ENCODE results near the gene R3HDM2. TPM values are rescaled to one million over a fixed set of nuclear protein-coding genes. Genes with fewer than 3 reads are reported as not detected.
"Not testable (repeated sequence)": the region's sequence is repeated elsewhere in the genome, so short reads cannot be mapped to it uniquely, and the experiment has no call there.

R3HDM2 gene
- total RNA-seq, 4 donors from 2014 or later = 43.4 to 97.6 (median 65.1) TPM

- Histone ChIP-seq H3K9me3 (no peaks in the 10 kb centered on the region), H3K4me3 (no peak overlapping the region), H3K4me1 (no peaks in the 10 kb centered on the region), H3K27ac (no peak overlapping the region), H3K27me3 (no peaks in the 10 kb centered on the region), H3K36me3 (no peaks in the 10 kb centered on the region)
- WGBS = 65% methylated on average over 5 of the region's 5 CpGs
- TF ChIP-seq POLR2A (IDR thresholded peaks at IDR 0.05) (no peak), EP300 (IDR thresholded peaks at IDR 0.05) (no peak), POLR2AphosphoS5 (IDR thresholded peaks at IDR 0.05) (no peak), CTCF (IDR thresholded peaks at IDR 0.05) (no peak)
- no peak for DNase-seq (ENCODE audit: low spot score in 2 of 2)
Measured at GRCh38 chr12:57444744-57445143, 13.9 kb upstream of the R3HDM2 start.

GRCh38 chr12:57444337-57444736 lies 13.5 kb upstream of the R3HDM2 start:
- WGBS = 80% methylated on average over 6 of the region's 6 CpGs
- not testable (repeated sequence) for H3K27ac ChIP-seq; DNase-seq (ENCODE audit: low spot score in 2 of 2); H3K27me3 ChIP-seq; H3K4me1 ChIP-seq; H3K4me3 ChIP-seq; H3K36me3 ChIP-seq; H3K9me3 ChIP-seq

- H3K27ac ChIP-seq = no peak overlapping the region
- no peak overlapping the region for H3K4me3 ChIP-seq
- TF ChIP-seq CTCF (IDR thresholded peaks at IDR 0.05) (no peak), EP300 (IDR thresholded peaks at IDR 0.05) (no peak), POLR2AphosphoS5 (IDR thresholded peaks at IDR 0.05) (no peak), POLR2A (IDR thresholded peaks at IDR 0.05) (no peak)
- 25% methylated on average over 1 of the region's 1 CpG for WGBS
- no peaks in the 10 kb centered on the region for H3K36me3 ChIP-seq
- H3K4me1 ChIP-seq = no peaks in the 10 kb centered on the region
- no peaks in the 10 kb centered on the region for H3K9me3 ChIP-seq
- DNase-seq (ENCODE audit: low spot score in 2 of 2) = no peak
- H3K27me3 ChIP-seq = no peaks in the 10 kb centered on the region
Measured at GRCh38 chr12:57441846-57442427, 11.1 kb upstream of the R3HDM2 start.

GRCh38 chr12:57441393-57441792 lies 10.6 kb upstream of the R3HDM2 start:
- H3K4me3 ChIP-seq; H3K27ac ChIP-seq; DNase-seq (ENCODE audit: low spot score in 2 of 2); H3K36me3 ChIP-seq; H3K27me3 ChIP-seq; H3K4me1 ChIP-seq; H3K9me3 ChIP-seq: not testable (repeated sequence)
- 86% methylated on average over 2 of the region's 2 CpGs for WGBS

- Histone ChIP-seq H3K4me1 (no peaks in the 10 kb centered on the region), H3K4me3 (no peak overlapping the region), H3K9me3 (no peaks in the 10 kb centered on the region), H3K36me3 (no peaks in the 10 kb centered on the region), H3K27me3 (no peaks in the 10 kb centered on the region), H3K27ac (no peak overlapping the region)
- no peak for TF ChIP-seq EP300 (IDR thresholded peaks at IDR 0.05)
- TF ChIP-seq CTCF (IDR thresholded peaks at IDR 0.05) = no peak
- no peak for TF ChIP-seq POLR2AphosphoS5 (IDR thresholded peaks at IDR 0.05)
- no peak for TF ChIP-seq POLR2A (IDR thresholded peaks at IDR 0.05)
- no peak for DNase-seq (ENCODE audit: low spot score in 2 of 2)
- 77% methylated on average over 4 of the region's 4 CpGs for WGBS
Measured at GRCh38 chr12:57439762-57440266, 9.0 kb upstream of the R3HDM2 start.

GRCh38 chr12:57438400-57438799 lies 7.6 kb upstream of the R3HDM2 start:
- no peak overlapping the region for H3K4me3 ChIP-seq
- H3K27ac ChIP-seq = no peak overlapping the region
- DNase-seq (ENCODE audit: low spot score in 2 of 2) = no peak
- no peaks in the 10 kb centered on the region for H3K9me3 ChIP-seq
- no peaks in the 10 kb centered on the region for H3K27me3 ChIP-seq
- no peaks in the 10 kb centered on the region for H3K4me1 ChIP-seq
- no peaks in the 10 kb centered on the region for H3K36me3 ChIP-seq
- WGBS = 81% methylated on average over 1 of the region's 1 CpG
- no peak for TF ChIP-seq EP300 (IDR thresholded peaks at IDR 0.05)
- no peak for TF ChIP-seq POLR2AphosphoS5 (IDR thresholded peaks at IDR 0.05)
- TF ChIP-seq CTCF (IDR thresholded peaks at IDR 0.05) = no peak
- TF ChIP-seq POLR2A (IDR thresholded peaks at IDR 0.05) = no peak

All from suprapubic skin (tissue), 4 donors.